Measurements from ENCODE around the gene EIPR1. TPM values are rescaled to one million over a fixed set of nuclear protein-coding genes. Genes with fewer than 3 reads are reported as not detected.
A peak's percentile ranks its signal among the peaks of the same experiment; 100 is the strongest.

EIPR1 gene
- total and polyA plus RNA-seq, 2 of the 13 experiments (the other 11 are each of a cell fraction or from before 2014, with no cell fraction given) = 70.0 to 96.3 TPM

DNA sequence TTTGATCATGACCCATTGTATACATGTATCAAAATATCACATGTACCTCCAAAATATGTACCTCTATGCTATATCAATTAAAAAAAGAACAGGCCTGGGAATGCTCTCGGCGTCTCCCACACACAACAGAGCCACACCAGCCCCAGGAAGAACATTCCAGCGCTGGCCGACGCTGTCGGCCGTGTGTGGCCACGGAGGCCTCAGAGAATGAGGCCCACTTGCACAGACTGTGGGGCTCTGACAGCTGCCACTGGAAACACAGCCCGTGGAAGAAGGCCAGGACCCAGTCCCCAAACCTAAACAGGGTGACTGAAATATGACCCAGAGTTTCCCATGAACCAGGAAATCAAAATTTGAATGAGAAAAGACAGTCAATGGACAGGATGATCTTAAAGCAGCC is 69.7 kb downstream of the EIPR1 start (continued):
- TF ChIP-seq, protein P1, sequence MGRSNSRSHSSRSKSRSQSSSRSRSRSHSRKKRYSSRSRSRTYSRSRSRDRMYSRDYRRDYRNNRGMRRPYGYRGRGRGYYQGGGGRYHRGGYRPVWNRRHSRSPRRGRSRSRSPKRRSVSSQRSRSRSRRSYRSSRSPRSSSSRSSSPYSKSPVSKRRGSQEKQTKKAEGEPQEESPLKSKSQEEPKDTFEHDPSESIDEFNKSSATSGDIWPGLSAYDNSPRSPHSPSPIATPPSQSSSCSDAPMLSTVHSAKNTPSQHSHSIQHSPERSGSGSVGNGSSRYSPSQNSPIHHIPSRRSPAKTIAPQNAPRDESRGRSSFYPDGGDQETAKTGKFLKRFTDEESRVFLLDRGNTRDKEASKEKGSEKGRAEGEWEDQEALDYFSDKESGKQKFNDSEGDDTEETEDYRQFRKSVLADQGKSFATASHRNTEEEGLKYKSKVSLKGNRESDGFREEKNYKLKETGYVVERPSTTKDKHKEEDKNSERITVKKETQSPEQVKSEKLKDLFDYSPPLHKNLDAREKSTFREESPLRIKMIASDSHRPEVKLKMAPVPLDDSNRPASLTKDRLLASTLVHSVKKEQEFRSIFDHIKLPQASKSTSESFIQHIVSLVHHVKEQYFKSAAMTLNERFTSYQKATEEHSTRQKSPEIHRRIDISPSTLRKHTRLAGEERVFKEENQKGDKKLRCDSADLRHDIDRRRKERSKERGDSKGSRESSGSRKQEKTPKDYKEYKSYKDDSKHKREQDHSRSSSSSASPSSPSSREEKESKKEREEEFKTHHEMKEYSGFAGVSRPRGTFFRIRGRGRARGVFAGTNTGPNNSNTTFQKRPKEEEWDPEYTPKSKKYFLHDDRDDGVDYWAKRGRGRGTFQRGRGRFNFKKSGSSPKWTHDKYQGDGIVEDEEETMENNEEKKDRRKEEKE (IDR thresholded peaks at IDR 0.05) = no peak
- TF ChIP-seq, protein P2, sequence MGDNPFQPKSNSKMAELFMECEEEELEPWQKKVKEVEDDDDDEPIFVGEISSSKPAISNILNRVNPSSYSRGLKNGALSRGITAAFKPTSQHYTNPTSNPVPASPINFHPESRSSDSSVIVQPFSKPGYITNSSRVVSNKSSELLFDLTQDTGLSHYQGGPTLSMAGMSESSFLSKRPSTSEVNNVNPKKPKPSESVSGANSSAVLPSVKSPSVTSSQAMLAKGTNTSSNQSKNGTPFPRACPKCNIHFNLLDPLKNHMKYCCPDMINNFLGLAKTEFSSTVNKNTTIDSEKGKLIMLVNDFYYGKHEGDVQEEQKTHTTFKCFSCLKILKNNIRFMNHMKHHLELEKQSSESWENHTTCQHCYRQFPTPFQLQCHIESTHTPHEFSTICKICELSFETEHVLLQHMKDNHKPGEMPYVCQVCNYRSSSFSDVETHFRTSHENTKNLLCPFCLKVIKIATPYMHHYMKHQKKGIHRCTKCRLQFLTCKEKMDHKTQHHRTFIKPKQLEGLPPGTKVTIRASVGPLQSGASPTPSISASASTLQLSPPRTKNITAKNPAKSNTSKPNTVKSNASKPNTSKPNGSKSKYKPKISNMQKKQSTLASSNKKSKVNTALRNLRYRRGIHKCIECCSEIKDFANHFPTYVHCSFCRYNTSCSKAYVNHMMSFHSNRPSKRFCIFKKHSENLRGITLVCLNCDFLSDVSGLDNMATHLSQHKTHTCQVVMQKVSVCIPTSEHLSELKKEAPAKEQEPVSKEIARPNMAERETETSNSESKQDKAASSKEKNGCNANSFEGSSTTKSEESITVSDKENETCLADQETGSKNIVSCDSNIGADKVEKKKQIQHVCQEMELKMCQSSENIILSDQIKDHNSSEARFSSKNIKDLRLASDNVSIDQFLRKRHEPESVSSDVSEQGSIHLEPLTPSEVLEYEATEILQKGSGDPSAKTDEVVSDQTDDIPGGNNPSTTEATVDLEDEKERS (CRISPR knock-in tag; IDR thresholded peaks at IDR 0.05) = no peak
- TF ChIP-seq CENPT (CRISPR knock-in tag; IDR thresholded peaks at IDR 0.05; ENCODE audit: low read depth) (no peak), GFI1 (CRISPR knock-in tag; IDR thresholded peaks at IDR 0.05; ENCODE audit: borderline replicate concordance) (no peak), NKX3-1 (CRISPR knock-in tag; IDR thresholded peaks at IDR 0.05) (no peak), PITX1 (CRISPR knock-in tag; IDR thresholded peaks at IDR 0.05) (no peak), ZNF205 (CRISPR knock-in tag; IDR thresholded peaks at IDR 0.05) (no peak)

DNA sequence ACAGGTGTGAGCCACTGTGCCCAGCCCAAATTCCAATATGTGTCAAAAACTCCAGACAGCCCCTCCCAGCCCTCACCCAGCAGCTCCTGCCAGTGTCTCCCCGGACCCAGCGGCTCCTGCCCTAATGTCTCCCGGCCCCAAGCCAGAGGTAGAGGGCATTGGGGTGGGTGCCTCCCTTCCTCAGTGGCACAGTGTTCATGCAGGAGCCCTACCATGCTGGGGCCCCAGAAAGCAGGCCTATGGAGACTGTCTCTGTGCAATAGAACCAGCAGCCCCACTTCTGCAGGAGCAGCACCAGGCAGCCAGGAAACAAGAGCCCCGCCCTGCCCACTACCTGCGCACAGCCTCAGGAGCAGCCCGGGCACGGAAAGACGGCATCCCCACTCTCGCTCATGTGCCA is 70.4 kb downstream of the EIPR1 start:
- no peak overlapping the region for H3K4me3 ChIP-seq (replicated peaks in 1 of 3; ENCODE audit: insufficient read depth in 1 of 3, low read depth in 2 of 3, low read length in 3 of 3)
- no peak overlapping the region for H3K4me2 ChIP-seq (ENCODE audit: low read depth, low read length)
- ATAC-seq = no peak
- H2AFZ ChIP-seq (ENCODE audit: low read length) = no peak overlapping the region
- no peak overlapping the region for H3K27ac ChIP-seq (ENCODE audit: extremely low read length, insufficient read depth, low read length)
- FAIRE-seq = no peak
- H3K9ac ChIP-seq (ENCODE audit: insufficient read depth, low read depth, low read length) = no peak overlapping the region
- H4K20me1 ChIP-seq (ENCODE audit: insufficient read depth, low read length) = peaks cover 13% of the 10 kb centered on the region; the same call in 1 of the 2 replicates
- H3K4me1 ChIP-seq (ENCODE audit: insufficient read depth, low read length) = peaks cover 18% of the 10 kb centered on the region
- BruUV-seq (replicated peaks) = no TSS peak
- ChIA-PET POLR2A (no interaction called here), CTCF (ENCODE audit: low intra/inter-chr PET ratio, low total read pairs) (no interaction called here)
- in situ Hi-C loops (cut with HindIII; ENCODE audit: extremely low pct_ligation_motif_present, low pct_unique_long_range_greater_than_20kb) = no loop called here
- H3K36me3 ChIP-seq (replicated peaks in 1 of 2; ENCODE audit: control insufficient read depth in 1 of 2, insufficient read depth in 2 of 2, low read length in 2 of 2) = peaks cover 3 to 6% of the 10 kb centered on the region in 2 experiments; a peak in 4 of 5 replicates
- no peak for DNase-seq (ENCODE audit: low spot score)
- H3K27me3 ChIP-seq (ENCODE audit: control insufficient read depth in 1 of 2, insufficient read depth in 2 of 2, low read length in 2 of 2) = no peaks in the 10 kb centered on the region
- intact Hi-C loops (cut with micrococcal nuclease; ENCODE audit: unreplicated experiment) = loop anchor here (10.0 kb wide), 1 partner anchor 348 kb away; the partner anchor contains the start of gene ALLC
- no peak for TF ChIP-seq ZNF749 (CRISPR knock-in tag; IDR thresholded peaks at IDR 0.05; ENCODE audit: borderline replicate concordance)
- TF ChIP-seq NRL (CRISPR knock-in tag; IDR thresholded peaks at IDR 0.05; ENCODE audit: borderline replicate concordance) = 0 out of 2 replicates have a peak, but pooled peaks have one; percentile 30
- H3K9me3 ChIP-seq (ENCODE audit: low read length) = no peaks in the 10 kb centered on the region
- H3K79me2 ChIP-seq (ENCODE audit: insufficient read depth, low read length) = peaks cover 8% of the 10 kb centered on the region
- WGBS (ENCODE audit: low lambda C conversion rate) = 99% methylated on average over 9 of the region's 9 CpGs

Data from HepG2 (cell line).